NCI-H2107 (cell line): ENCODE measurements around the gene ZNF398.
A peak's percentile ranks its signal among the peaks of the same experiment; 100 is the strongest.

Experiments
- DNase-seq: peaks from one replicate; lab custom pipeline; 2025; lab: John Stamatoyannopoulos, UW

The ZNF398 gene

DNA sequence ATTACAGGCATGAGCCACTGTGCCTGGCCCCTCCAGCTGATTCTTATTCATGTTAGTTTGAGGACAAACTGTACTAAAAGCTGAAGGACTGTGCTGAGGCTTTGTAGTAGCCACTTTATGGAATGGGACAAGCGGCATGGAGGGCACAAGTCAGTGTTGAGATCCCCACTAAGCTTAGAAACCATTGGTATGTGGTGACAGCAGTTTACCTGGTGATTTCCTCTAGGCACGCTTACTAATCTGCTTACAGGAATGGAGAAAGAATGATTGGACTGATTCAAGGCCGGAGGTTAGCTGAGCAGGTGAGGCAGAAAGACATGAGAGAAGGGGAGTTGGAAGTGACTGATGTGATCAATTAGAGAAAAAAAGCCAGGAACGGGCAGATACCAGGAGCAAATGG is 3.7 kb downstream of the ZNF398 start:
- DNase-seq: no peak

DNA sequence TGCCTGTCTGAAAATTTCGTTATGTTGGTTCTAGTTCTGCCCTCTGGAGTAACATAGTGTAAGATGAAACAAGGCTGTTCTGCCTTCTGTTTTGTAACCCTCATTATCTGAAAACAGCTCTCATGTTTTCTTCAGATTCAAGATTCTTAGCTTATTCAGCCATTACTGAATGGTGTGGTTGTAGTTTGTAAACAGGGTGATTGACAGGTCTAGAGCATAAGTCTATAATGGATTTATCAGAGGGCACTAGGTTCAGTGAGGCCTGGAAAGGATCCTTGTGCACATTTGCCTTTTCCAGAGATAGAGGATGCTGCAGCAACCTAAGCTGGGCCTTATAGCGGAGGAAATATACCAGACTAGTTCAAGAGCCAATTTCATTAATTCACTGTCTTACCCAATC is 6.1 kb downstream of the ZNF398 start:
- no peak for DNase-seq

DNA sequence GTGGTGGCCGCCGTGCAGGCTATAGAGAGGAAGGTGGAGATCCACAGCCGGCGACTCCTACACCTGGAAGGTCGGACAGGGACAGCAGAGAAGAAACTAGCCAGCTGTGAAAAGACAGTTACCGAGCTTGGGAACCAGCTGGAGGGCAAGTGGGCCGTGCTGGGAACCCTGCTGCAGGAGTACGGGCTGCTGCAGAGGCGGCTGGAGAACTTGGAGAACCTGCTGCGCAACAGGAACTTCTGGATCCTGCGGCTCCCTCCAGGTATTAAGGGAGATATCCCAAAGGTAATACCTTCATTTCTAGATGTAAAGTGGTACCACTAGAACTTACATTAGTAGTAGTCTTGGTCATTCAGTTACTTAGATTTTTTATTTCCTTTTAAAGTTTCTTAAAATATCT is 6.8 kb downstream of the ZNF398 start:
- no peak for DNase-seq

DNA sequence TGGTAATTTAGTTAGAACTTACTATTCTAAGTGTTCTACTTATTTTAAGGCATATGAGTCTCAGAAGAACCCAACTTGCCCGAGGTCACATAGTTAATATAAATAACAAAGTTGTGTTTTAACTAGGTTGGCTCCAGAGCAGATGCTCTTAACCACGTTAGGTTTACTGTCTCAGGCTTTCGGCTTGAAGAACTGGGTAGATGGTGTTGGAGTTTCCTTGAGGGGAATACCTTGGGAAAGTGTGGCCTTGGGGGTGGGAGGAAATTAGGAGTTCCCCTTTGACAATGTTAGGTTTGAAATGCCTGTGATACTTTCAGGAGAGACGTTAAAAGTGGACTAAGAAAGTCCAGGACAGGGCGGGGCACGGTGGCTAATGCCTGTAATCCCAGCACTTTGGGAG is 9.6 kb downstream of the ZNF398 start:
- no peak for DNase-seq

DNA sequence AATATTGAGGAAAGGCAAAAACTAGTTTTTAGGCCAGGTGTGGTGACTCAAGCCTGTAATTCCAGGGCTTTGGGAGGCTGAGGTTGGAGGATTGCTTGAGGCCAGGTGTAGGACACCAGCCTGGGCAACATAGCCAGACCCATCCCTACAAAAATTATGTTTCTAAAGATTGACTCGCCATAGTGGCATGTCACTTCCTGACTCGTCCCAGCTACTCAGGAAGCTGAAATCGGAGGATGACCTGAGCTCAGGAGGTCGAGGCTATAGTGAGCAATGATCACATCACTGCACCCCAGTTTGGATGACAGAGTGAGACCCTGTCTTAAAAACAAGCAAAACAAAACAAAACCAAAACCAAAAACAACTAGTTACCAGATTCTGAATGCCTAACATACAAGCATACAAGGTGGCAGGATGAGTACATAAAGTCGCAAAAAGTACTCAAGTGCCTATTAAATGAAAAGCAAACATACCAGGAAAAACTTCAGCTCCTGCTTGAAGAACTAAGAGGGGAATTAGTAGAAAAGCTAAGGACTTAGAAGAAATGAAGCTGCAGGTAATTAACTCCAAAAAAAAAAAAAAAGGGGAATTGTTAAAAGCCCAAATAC is 14.1 kb downstream of the ZNF398 start:
- DNase-seq: no peak

DNA sequence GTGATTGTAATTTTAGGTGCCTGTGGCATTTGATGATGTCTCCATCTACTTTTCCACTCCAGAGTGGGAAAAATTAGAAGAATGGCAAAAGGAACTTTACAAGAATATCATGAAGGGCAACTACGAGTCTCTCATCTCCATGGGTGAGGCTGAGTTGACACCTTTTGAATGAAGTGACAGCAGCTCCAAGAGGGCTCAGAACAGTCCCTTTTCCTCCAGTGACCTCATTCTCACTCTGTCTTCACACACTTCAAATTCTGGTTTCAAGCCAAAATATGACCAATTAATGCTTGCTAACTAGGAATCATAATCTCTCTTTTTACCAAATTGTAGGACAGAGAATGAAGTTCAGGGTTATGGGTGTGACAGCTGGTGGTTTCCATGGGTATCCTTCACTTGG is 18.9 kb downstream of the ZNF398 start:
- DNase-seq: no peak

DNA sequence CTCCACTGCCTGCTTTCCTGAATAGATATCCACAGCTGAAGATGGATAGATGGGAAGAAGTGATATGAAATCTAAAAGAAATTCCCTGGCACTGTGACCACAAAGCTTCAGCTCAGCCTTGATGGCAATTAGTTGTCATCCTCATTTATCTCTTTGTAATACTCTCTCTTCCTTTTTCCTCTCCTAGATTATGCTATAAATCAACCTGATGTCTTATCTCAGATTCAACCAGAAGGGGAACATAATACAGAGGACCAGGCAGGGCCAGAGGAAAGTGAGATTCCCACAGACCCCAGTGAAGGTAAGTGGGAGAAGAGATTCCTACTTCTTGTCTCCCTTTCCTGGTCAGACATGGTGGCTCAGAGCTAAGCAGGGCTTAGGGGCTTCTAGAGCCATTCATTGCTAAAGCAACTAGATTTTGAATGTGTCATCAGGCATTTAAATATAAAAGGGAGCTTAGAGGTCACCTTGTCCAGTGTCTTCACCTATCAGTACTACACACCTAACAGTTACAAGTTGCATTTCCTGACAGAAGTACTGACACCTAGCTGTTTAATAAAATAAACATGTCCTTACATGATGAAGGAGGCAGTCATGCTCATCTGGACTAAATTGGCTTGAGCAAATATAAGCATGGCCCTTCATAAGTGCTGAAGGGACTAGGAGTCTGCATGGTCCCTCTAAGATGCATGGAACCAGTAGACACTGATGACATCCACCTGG is 19.5 kb downstream of the ZNF398 start:
- no peak for DNase-seq

DNA sequence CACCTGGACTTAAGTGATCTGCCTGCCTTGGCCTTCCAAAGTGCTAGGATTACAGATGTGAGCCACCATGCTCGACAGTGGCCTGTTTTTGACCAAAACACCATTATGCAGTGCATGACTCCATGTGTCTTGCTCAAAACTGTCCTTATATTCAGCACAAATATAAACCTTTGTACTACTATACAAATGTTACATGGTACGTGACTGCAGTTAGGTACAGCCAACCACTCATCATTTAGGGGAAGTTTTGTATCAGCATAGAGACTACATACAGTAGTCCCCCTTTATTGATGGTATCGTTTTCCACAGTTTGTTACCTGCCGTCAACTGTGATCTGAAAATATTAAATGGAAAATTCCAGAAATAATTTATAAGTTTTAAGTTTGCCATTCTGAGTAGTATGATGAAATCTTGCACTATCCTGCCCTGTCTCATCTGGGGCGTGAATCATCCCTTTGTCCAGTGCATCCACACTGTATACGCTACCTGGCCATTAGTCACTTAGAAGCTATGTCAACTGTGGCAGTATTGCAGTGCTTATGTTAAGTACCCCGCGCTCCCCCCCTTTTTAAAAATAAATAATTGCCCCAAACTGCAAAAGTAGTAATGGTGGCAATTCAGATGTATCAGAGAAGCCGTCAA is 24.8 kb downstream of the ZNF398 start:
- no peak for DNase-seq

DNA sequence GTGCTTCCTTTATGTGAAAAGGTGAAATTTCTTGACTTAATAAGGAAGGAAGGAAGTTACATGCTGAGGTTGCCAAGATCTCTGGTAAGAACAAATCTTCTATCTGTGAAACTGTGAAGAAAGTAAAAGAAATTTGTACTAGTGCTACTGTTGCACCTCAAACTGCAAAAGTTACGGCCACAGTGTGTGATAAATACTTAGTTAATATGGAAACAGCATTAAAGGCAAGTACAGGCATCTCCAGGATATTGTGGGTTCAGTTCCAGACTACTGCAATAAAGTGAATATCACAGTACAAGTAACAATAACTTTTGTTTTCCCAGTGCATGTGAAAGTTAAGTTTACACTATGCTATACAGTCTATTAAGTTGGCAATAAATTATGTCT is 25.3 kb downstream of the ZNF398 start:
- DNase-seq: no peak

DNA sequence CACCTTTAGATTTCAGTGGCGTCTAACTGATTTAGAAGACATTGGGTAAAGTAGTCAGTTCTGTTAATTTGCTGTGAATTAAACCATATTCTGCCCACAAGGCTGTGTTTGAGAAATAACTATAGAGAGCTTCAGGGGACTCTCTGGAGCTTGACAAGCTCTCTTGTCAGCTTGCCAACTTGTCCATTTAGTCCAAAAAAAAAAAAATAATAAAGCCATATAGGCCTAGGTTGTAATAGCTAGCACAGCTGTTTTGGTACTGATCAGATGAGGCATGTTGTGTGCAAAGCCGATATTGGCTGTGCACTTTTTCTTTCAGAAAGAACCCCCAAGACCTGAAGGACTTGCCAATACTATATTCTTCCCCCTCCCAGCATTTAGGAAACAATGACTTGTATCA is 27.9 kb downstream of the ZNF398 start:
- no peak for DNase-seq

DNA sequence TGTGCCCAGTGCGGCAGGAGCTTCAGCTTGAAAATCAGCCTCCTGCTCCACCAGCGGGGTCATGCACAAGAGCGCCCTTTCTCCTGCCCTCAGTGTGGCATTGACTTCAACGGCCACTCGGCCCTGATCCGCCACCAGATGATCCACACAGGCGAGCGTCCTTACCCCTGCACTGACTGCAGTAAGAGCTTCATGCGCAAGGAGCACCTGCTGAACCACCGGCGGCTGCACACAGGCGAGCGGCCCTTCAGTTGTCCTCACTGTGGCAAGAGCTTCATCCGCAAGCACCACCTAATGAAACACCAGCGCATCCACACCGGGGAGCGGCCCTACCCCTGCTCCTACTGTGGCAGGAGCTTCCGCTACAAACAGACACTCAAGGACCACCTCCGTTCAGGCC is 32.0 kb downstream of the ZNF398 start:
- DNase-seq: no peak

DNA sequence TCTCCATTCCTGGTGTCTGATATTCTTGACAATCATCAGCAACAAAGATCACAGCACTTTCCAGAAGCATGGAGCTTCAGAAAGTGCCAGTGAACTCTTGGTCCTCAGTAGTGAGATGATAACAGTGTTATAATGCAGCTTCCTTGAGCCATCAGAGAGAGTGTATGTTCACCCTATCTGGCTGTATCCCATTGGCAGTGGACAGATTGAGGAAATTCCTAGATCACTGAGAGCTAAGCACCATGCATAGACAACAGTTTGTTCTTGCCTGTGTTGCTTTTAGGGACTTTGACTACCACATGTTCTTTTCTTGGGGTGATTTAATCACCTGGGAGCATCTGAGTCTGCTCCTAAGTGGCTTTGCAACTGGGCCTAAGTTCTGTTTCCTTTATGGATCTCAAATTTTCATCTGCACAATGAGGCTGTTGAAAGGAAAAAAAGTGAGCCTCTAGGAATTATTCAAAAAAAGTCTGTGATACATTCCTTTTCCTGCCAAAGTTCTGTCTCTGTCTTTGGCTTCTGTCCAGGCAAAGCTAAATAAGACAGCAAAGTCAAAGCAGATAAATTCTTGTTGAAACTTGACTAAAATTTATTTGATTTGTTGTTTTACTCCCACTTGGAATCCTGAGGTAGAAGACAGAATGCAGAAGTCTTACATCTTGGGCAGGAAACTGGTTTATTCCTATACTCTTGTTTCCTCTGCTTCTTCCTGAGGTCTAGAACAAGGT is 33.6 kb downstream of the ZNF398 start:
- DNase-seq: no peak

DNA sequence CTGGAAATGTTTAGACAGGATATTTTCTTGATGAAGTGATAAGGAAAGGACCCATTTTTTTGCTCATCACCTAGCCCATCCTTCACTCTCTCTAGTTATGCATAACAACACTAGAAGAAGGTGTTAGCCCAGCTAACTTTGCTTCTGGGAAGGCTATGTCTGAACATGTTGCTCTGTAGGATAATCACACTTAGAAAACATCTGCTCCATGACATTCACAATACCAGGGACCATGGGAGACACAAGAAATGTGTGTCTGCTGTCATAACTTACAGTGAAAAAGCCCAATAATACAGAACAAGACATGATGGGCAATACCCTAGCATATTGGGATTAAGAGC is 34.2 kb downstream of the ZNF398 start:
- DNase-seq: no peak

DNA sequence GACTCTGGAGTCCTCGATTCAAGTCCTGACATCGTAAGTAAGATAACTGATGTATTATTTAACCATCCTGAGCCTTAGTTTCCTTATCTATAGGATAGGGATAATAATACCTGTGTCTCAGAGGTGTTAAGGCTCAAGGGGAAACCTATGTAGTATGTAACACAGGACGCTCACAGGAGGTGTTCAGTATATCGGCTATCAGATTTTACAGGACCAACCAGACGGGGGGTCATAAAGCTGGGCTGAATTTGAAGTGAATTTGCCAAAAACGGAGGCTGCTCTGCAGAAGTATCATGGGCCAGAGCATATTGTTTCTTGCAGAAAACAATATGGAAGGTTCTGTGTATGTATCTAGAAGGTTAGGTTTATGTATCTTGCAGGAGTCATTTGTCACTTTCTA is 37.0 kb downstream of the ZNF398 start:
- no peak for DNase-seq

DNA sequence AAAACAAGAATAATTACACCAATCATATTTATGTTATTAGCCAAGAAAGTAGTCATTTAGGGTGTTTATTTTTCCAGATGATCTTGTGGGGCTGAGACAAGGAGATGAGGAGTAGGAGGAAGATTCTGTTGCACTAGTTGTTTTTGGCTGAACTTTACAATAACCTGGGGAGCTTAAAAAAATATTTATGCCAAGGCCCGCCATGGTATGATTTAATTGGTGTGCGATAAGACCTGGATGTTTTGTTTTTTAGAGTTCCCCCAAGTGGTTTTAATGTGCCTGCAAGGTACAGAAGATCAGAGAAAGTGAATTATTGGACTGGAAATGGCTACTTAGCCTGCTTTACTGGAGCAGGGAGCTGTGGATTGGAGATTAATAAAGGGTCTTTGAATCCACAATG is 41.0 kb downstream of the ZNF398 start:
- no peak for DNase-seq

DNA sequence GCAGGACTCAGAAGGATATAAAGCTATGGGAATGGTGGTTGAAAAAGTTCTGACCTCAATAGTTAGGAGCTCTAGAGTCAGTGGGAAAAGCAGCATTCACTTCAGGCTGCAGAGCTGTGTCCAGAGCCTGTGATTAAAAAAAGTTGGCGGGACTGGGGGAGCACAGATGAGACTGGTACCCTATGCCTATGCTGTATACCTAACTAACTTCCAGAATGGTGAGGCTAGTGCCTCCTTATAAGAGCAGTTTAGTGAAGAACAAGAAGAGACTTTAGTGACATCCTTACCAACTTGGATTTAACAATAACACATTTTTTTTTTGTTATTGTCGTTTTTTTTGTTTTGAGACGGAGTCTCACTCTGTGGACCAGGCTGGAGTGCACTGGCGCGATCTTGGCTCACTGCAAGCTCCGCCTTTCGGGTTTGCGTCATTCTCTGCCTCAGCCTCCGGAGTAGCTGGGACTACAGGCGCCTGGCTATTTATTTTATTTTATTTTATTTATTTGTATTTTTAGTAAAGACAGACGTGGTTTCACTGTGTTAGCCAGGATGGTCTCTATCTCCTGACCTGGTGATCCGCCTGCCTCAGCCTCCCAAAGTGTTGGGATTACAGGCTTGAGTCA is 41.5 kb downstream of the ZNF398 start:
- no peak for DNase-seq

DNA sequence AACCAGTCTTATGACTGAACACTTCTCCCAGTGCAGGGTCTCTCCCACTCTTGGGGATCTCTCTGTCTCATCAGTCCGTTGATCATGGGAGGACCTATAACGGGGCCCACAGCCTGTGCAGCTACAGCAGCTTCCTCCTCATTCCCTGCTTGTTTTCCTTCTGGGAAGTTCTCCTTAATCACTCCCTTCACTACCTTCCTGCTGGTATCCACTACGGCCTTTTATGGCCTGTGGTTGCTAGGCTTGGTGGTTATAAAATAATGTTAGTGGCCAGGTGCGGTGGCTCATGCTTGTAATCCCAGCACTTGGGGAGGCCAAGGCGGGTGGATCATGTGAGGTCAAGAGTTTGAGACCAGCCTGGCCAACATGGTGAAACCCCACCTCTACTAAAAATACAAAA is 44.6 kb downstream of the ZNF398 start:
- DNase-seq: no peak

DNA sequence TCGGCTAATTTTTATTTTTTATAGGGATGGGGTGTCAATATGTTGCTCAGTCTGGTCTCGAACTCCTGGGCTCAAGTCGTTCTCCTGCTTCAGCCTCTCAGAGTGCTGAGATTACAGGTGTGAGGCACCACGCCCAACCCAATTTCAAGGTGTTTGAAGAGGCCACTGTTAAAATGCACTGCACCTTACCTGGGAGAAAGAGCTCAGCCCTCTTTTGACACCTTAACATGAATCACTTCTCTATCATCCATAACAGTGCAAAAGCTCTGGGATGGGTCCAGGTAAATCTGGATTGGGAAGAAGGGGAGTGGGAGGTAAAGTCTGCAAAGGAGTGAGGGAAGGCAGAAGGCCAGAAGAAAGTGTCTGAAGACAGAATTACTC is 47.5 kb downstream of the ZNF398 start:
- no peak for DNase-seq

DNA sequence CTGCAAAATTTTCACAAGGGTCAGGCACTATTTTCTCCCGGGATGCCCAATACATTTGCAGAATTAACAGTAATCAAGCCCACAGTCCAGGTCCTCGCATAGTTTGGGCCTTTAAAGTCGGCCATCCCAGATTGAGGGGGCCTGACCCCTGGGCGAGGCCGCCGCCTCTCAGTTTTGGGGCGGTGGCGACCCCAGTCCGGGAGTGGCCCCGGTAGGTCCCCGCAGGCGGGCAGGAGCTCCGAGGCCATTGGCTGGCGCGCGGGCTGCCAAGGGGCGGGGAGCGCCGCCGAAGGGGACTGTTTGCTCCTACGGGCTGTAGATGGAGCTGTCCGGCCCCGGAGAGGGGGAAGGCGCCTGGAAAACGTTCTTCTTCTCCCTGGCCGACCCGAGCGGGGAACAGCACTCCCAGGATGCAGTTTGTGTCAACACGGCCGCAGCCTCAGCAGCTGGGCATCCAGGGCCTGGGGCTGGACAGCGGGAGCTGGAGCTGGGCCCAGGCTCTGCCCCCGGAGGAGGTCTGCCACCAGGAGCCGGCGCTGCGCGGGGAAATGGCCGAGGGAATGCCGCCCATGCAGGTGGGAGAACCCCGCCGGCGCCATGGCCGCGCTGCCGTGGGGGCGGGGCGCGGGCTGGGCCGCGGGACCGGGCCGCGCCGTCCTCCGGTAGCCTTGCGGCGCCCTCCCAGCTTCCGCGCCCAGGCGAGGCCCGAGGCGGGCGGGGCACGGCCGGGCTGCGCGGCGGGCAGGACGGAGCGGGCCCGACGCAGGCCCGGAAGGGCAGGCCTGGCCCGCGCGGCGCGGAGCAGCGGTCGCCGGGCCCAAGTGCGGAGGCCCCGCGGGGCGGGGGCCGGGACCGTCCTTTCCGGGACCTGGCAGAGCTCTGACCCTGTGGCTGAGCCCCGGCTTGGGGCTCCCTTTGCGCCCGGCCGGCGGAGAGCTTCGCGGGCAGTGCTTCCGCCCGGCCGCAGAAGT is 48.2 kb downstream of the ZNF398 start, which contains the start of gene ZNF282:
Gene ZNF282 (plus strand): TSS at position 367 of the 971 bp plus-strand sequence. CDS start 44 bp downstream, at position 411.
- DNase-seq: peak; percentile 88

DNA sequence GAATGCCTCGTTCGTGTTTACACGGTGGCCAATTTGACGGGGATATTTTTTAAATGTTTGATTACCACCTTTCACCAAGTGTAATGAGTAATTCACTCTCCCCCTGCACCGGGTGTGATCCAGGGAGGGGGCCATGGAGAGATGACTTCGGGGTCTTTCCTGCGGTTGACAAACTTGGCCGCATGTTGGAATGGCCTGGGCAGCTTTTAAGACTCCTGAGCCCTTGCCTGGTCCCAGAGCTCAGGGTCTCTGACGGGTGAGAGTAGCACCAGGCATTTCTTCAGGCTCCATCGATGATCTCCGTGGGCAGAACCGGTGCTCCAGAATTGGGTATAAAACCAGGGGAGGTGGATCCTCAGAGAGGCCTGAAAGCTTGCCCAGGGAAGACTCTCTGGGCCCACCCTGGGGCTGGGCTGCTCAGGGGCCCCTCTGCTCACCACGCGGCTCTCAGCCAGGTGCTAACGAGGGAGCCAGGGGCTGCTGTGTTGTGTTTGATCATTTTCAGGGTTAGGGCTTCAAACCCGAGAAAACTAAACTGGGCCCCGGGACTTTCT is 49.0 kb downstream of the ZNF398 start:
- no peak for DNase-seq

DNA sequence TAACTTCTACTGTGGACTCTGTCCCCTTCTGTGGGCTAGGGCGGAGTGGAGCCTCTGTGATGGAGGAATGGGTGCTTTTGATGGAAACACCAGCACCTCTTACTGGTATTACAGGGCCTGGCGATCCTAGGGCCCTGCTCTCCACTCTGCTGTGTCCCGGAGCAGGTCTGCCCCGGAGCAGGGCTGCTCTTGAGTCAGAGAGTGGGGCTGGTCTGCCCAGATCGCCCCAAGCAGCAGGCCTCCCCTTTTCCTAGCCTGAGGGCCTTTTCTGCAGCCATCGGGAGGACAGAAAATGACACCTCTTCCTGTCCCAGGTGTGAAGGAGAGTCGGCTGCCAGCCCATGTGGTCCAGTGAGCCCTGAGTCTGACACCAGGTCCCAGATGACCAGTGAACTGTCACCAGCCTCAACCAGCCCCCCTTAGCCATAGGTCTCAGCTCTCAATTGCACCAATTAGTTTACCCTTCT is 49.5 kb downstream of the ZNF398 start:
- DNase-seq: no peak
